Hepatic stellate cell (primary cell): ENCODE measurements around the gene ANK3.

Experiments
- DNase-seq: peaks from one replicate; pipeline ENCODE4 v3.0.0; 2011; ENCODE audit warnings: low spot score

Gene ANK3

DNA sequence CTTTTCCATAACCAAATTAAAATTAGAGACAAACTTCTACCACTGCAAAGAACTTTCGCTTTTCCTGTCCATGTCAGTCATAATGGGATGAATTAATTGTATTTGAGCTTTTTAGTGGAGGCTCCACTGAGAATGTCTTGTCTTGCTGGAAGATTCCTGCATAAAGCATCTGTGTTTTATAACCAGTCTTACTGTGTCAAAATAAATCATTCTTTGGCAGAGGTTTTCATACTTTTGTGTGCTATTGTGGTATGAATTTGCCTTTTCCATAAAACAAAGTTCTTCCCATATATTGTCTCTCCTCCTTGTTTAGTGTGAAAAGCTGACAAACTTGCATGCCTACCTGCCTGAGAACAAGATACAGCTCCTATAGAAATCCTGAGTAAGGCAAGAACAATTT lies 358.5 kb downstream of the ANK3 start:
- DNase-seq = no peak

DNA sequence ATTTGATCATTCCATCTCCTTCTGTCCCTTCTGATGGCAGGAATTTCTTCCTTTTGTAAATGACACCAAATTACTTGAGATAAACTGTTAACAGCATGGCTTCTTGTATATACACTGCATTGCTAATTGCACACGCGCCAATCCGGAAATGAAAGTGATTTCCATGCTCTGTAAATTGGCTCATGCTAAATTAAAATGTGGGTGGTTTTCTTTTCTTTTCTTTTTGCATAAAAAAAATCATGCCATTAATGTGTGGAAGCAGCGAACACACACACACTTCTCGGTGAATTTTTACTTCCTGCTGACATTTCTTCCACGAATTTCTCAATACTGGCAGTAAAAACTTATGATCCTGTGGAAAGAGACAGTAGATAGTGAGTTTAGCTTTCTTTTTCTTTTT lies 360.2 kb downstream of the ANK3 start:
- DNase-seq = no peak

DNA sequence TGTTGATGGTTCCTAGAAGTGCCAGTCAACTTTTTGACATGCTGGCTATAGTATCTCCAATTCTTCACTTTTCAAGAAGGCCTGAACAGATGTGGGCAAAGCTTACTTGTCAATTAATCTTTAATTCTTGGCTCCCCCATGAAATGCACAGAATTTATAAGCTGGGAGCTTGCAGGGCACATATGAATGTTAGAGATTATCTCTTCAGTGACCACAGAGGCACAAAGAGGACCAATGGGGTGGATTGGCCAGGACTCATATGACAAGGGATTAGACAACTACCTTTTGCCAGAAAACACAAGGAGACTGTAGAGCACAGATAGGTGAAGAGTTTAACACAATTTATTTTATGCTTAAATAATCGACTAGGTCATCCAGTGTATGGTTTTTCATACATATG lies 361.6 kb downstream of the ANK3 start:
- no peak for DNase-seq

- no peak for DNase-seq
Measured at GRCh38 chr10:60025279-60025678, 364.4 kb downstream of the ANK3 start.

DNA sequence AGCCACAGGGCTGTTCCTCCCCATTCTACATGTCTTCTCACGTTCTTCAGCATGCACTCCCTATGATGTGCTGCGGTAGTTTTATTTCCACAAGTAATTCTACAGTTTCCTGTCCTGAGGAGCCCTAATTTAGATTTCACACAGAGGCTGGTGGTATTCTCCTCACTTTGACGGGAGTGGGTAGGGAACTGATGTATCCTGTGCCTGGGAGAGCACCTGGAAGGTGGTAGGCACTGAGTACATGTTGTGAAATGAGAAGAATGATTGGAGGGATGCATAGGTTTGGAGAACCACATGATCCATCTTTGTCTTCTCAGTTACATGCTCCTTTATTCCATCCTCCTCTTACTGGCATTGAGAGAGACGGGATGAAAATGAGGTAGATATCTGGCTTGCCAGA lies 365.2 kb downstream of the ANK3 start:
- no peak for DNase-seq

- DNase-seq = no peak
Measured at GRCh38 chr10:60023155-60023877, 366.4 kb downstream of the ANK3 start.

GRCh38 chr10:60021361-60021760 lies 368.3 kb downstream of the ANK3 start:
- no peak for DNase-seq

GRCh38 chr10:60016794-60017193 lies 372.9 kb downstream of the ANK3 start:
- no peak for DNase-seq

DNA sequence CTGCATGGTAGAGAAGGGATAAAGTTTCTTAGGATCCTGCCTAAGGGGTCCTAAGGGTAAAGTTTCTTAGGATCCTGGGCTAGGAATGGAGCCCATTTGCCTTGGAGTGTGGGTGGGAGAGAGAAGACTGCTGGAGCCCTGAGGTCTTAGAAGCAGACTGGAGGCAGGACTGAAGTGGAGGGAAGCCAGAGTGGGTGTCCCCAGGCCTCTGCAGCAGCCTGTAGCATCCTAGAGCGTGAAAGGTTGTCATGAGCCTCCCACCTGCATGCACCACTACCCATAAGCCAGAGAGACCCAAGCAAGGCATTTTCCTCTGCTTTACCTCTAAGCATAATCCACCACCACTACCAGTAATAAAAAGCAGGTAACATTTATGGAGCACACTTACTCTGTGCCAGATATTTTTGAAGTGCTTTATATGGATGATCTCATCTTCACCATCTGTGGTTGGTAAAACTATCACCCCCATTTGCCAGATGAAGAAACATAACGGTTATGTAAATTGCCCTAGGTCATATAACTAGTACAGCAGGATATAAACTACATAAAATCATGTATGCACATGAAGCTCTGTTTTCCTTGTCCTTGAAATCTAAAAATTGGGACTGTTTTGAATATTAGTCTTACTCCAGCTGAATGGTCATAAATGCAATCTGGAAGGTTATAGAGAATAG lies 379.8 kb downstream of the ANK3 start:
- no peak for DNase-seq

DNA sequence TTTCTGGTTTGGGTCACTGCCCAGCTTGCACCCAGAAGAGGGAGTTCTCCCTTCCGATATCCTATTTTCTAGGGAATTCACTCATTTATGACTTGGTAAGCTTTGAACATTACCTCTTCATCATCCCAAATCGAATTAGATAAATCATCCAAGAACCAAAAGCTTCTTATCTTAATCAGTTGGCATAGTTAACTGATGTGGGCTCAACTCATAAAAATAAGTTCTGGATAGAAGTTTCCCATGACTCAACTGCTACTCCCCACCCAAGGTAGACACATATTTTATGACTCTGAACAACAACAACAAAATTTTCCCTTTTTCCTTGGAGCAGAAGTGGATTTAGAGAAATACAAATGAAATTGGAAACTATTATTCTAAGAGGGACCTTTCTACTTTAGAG lies 380.4 kb downstream of the ANK3 start:
- DNase-seq = no peak

- no peak for DNase-seq
Measured at GRCh38 chr10:60008816-60009215, 380.9 kb downstream of the ANK3 start.

DNA sequence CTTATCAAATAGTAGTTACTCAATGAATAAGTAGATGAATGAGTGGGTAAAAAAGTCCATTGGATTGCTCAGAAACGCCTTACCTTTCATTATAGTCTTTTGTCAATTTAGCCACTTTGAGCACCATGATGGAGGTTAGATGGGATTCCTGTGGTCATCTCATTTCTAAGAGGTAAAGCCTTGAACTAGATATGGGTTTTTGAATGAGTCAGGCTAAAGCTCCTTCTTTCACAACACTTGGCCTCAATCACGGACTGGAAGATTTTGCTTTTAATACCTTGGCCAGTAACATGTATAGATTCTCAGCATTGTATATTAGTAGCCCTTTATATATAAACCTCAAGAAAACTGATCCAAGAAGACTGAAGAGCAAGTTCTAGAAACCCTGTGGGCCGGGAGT lies 383.6 kb downstream of the ANK3 start:
- DNase-seq = no peak

DNA sequence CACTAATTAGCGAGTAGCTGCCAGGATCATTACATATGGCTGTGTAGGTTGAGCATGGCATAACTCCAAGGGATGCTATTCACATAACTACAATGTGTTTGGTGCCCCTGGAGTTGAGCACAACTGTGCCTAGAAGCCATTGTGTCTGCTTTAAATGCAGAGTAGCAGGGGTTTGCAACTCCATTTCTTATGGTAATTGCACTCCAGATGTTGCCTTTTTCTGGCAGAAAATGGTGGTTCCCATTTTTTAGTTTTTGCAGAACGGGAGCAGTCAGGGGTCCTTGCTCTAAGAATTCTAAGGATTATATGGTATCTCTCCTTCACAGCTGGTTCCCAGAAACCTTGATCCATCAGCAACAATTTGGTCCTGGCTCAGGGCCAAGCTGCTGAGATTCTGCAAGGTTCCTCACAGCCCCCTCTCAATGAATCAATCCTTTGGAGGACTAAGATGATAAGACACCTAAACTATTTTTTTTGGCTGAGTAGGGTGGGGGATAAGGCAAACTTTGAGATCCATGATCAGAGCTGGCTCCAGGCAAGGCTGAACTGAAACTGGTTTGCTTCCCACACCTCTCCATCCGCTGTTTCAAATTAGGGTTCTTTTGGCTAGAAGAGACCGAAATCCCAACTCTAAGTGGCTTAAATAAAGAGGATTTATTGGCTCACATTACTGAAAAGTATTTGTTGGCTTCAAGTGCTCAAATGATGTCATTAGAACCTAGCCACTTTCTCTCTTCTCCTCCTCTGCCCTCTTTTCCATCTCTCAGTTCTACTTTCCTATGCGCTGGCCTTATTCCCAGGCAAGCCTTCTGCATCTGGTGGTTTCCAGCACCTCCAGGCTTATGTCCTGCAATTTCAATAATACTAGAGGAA lies 385.8 kb downstream of the ANK3 start:
- no peak for DNase-seq

DNA sequence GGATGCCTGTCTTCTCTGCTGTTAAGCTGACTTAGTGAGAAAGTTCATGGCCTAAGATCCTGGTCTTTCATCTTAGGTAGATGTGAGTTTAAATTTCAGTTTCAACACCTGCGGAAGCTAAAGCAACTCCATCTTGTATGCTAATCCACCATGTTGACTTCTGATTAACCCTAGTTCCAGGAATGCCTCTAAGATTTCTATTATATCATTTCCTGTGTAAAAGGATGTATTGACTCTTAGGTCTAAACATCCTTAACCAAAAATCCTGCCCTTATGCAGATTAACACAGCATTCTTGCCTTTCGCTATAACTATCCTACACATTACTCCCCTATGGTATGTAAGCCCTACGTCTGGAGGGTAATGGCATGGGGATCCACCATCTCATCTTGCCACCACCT lies 388.9 kb downstream of the ANK3 start:
- DNase-seq = no peak

- no peak for DNase-seq
Measured at GRCh38 chr10:59997827-59998525, 391.7 kb downstream of the ANK3 start.

DNA sequence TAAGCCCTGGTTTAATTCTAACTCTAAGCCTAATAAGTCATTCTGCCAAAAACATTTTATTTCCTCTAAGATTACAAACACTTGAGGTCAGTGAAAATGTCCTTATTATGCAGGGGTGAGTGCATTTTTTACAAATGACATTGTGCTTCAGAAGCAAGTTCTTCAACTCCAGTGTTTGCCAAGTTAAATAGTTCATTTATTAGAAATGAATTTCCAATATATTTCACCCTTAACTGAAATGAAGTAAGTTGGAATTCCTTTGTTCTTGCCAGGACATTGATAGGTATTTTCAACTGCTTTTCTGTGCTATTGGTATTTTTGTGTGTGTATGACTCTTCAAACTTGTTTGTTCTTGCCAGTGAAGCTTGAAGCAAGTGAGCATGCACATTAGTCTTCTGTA lies 393.8 kb downstream of the ANK3 start:
- no peak for DNase-seq

- DNase-seq = no peak
Measured at GRCh38 chr10:59993931-59994330, 395.7 kb downstream of the ANK3 start.

DNA sequence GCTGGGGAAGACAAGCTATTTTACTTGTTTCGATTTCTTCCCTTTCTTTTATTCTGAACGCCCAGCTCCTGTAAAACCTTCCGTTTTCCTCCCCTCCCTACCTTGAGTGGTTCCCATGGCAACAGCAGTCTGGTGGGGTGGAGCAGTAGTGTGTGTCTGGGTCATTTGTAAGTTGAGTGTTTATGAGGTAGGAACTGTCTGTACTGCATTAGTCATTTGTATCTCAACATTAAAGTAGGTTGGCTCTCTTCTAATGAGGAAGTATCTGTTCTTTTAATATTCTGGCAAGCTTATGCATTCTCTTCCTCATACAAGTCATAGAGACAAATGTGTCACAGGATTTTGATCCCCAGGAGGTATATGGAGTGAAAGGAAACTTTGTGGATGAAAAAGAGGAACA lies 398.0 kb downstream of the ANK3 start:
- DNase-seq = no peak

GRCh38 chr10:59991117-59991516 lies 398.6 kb downstream of the ANK3 start:
- no peak for DNase-seq

DNA sequence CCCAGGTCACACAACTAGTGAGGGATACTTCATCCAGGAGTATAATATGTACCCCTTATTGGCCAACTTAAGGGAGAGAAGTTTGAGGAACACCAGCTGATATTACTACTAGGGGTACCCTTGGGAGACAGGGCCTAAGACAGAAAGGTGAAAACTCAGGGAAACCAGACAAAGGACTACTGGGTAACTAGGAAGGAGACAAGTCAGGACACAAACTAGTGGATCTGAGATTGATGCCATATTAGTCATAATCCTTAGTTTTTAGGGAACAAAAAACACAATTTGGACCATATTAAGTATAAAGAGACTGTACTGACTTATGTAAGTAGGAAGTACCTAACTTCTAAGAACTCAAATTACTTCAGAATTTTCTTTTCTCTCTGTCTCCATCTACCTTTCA lies 404.0 kb downstream of the ANK3 start:
- no peak for DNase-seq

DNA sequence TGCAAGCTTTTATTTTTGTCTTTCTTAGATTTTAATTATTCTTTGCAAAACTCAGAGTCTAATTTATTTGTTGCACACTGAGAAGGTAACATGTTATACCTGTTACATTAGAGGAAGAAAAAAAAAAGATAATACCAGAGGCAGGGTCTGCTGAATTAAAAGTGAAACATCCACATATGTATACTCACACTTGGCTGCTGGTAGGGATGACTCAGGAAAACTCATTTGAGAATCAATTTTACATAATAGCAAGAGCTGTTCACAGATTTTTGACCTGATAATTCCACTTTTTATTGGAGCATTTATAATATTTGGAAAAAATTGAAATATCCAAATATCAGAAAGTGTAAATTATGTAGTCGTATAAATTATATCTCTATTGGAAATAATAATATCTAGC lies 405.3 kb downstream of the ANK3 start:
- DNase-seq = no peak

DNA sequence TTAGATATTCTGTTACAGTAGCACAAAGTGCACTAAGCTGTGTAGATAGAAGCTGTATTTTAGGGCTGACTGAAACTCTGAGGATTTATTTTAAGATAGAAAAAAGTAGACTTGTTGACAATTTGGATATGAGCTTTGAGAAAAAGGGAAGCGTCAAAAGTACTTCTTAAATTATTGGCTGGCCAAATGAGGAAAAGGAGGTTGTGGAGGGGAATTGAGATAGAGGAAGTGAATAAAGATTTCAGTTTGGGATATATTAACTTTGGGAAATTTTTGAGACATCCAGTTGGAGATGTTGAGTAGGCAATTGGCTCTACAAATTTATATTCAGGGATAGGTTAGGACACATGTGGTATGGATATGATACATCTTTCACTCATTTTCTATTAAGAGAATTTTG lies 409.3 kb downstream of the ANK3 start:
- no peak for DNase-seq
